B cell (primary cell): ENCODE measurements around the gene THSD4. TPM values are rescaled to one million over a fixed set of nuclear protein-coding genes. Genes with fewer than 3 reads are reported as not detected.
"Not testable (repeated sequence)": the region's sequence is repeated elsewhere in the genome, so short reads cannot be mapped to it uniquely, and the experiment has no call there.

ENCODE experiments used
- ATAC-seq: fragments of 200-7000 bp; cut with Tn5 transposase; one replicate; pipeline ENCODE4 v1.10.0; 2021; ENCODE audit warnings: low read depth, mild to moderate bottlenecking, moderate number of reproducible peaks, moderate library complexity
- CTCF ChIA-PET: fragments of 350-600 bp; sonication (Branson Sonifier 250); formaldehyde crosslinking; loops from one replicate; lab custom pipeline; 2021; ENCODE audit warnings: antibody characterized with exemption, inconsistent platforms; lab: Charles Lee
- POLR2A ChIA-PET: fragments of 350-600 bp; sonication (Branson Sonifier 250); formaldehyde crosslinking; loops from one replicate; lab custom pipeline; 2021; ENCODE audit warnings: antibody characterized with exemption; lab: Charles Lee
- DNase-seq: peaks from one replicate; pipeline ENCODE4 v3.0.0; 2013
- H2AFZ ChIP-seq: 2 replicates; pipeline ENCODE4 v1.6.1; 2012; ENCODE audit warnings: mild to moderate bottlenecking, low read depth, low read length; ENCODE audit not compliant: insufficient read depth, poor library complexity, severe bottlenecking
- H3K27ac ChIP-seq, 2 donors: 1 replicate in 1 of 2; 2 replicates in 1 of 2; pipeline ENCODE4 v1.5.1; 2012 to 2013; ENCODE audit warnings: low read length in 2 of 2, mild to moderate bottlenecking in 2 of 2, moderate library complexity in 1 of 2
- H3K27me3 ChIP-seq, 4 experiments: fragments of 200-600 bp in 1 of 4; sonication (generic) in 1 of 4; replicated peaks in 1 of 4; 1 replicate in 2 of 4; 2 replicates in 2 of 4; pipeline versions ENCODE4 v1.6.1 to v1.7.0; 2013 to 2016; ENCODE audit warnings: low read length in 3 of 4, mild to moderate bottlenecking in 2 of 4, mixed read lengths in 1 of 4, moderate library complexity in 1 of 4; ENCODE audit not compliant: insufficient read depth in 4 of 4, control insufficient read depth in 3 of 4; ENCODE audit errors: control extremely low read depth in 1 of 4
- H3K36me3 ChIP-seq, 2 experiments: replicated peaks in 1 of 2; 1 replicate in 1 of 2; 2 replicates in 1 of 2; pipeline versions ENCODE4 v1.6.1 to v1.7.1; 2013; ENCODE audit warnings: low read length in 1 of 2; ENCODE audit not compliant: insufficient read depth in 2 of 2, control insufficient read depth in 1 of 2; ENCODE audit errors: control extremely low read depth in 1 of 2, extremely low read depth in 1 of 2
- H3K4me1 ChIP-seq, 2 donors: fragments of 200-600 bp in 1 of 2; sonication (generic) in 1 of 2; 1 replicate in 1 of 2; 2 replicates in 1 of 2; pipeline versions ENCODE4 v1.5.1 to v1.6.1; 2013 to 2017; ENCODE audit warnings: low read length in 2 of 2; ENCODE audit not compliant: control insufficient read depth in 2 of 2, insufficient read depth in 2 of 2
- H3K4me2 ChIP-seq: replicated peaks from 2 replicates; pipeline ENCODE3; 2012; ENCODE audit warnings: mild to moderate bottlenecking, low read depth, low read length; ENCODE audit not compliant: poor library complexity, severe bottlenecking
- H3K4me3 ChIP-seq, 5 experiments: fragments of 200-600 bp in 1 of 5; sonication (generic) in 1 of 5; 1 replicate in 3 of 5; 2 replicates in 2 of 5; pipeline versions ENCODE4 v1.5.1 to v1.7.0; 2011 to 2016; ENCODE audit warnings: low read length in 4 of 5, mild to moderate bottlenecking in 4 of 5, low read depth in 2 of 5, control low read depth in 1 of 5, moderate library complexity in 1 of 5; ENCODE audit not compliant: insufficient read depth in 1 of 5; ENCODE audit errors: control extremely low read depth in 1 of 5, extremely low read depth in 1 of 5
- H3K79me2 ChIP-seq: fragments of 200-600 bp; sonication (generic); one replicate; pipeline ENCODE4 v1.6.0; 2016; ENCODE audit warnings: low read length; ENCODE audit not compliant: control insufficient read depth, insufficient read depth
- H3K9ac ChIP-seq: fragments of 200-600 bp; sonication (generic); 2 replicates; pipeline ENCODE4 v1.6.1; 2017; ENCODE audit warnings: mild to moderate bottlenecking, low read length, moderate library complexity
- H3K9me3 ChIP-seq, 3 donors: one replicate each; pipeline versions ENCODE4 v1.6.1 to v1.7.1; 2013; ENCODE audit warnings: low read length in 2 of 3; ENCODE audit not compliant: control insufficient read depth in 2 of 3, insufficient read depth in 1 of 3; ENCODE audit errors: control extremely low read depth in 1 of 3
- H4K20me1 ChIP-seq: 2 replicates; pipeline ENCODE4 v1.6.0; 2012; ENCODE audit warnings: mild to moderate bottlenecking, low read length; ENCODE audit not compliant: insufficient read depth, control insufficient read depth, poor library complexity, severe bottlenecking
- H3K27ac Mint-ChIP-seq: one replicate; pipeline ENCODE4 v1.8.0; 2021; ENCODE audit warnings: mixed read lengths
- H3K27me3 Mint-ChIP-seq: one replicate; pipeline ENCODE4 v1.8.0; 2021; ENCODE audit warnings: mixed read lengths
- H3K4me1 Mint-ChIP-seq: one replicate; pipeline ENCODE4 v1.8.0; 2021; ENCODE audit warnings: mixed read lengths
- H3K4me3 Mint-ChIP-seq: one replicate; pipeline ENCODE4 v1.8.0; 2021; ENCODE audit warnings: mixed read lengths
- H3K9me3 Mint-ChIP-seq: one replicate; pipeline ENCODE4 v1.8.0; 2022; ENCODE audit warnings: mixed read lengths; ENCODE audit not compliant: insufficient read depth
- EZH2 ChIP-seq: IDR thresholded peaks from 2 replicates; pipeline ENCODE4 v1.6.1; 2012; ENCODE audit warnings: borderline replicate concordance, low read depth, mild to moderate bottlenecking, moderate library complexity, low read length; ENCODE audit not compliant: insufficient read depth, poor library complexity, severe bottlenecking
- WGBS: methylation state at CpG from one replicate; pipeline ENCODE4 v1.1.5; 2013; ENCODE audit warnings: missing lambda C conversion rate; ENCODE audit not compliant: insufficient coverage; 5-methylcytosine and 5-hydroxymethylcytosine counted together
- intact Hi-C: fragments of 100-400 bp; cut with micrococcal nuclease; formaldehyde crosslinking; loops from one replicate; pipeline ENCODE4 v1.10.0; 2022
- polyA plus RNA-seq: library from polyadenylated mRNA; depleted of rRNA; stranded (reverse); fragments of >200 nt; gene quantifications from 2 replicates; pipeline ENCODE4 v1.2.3, GENCODE V29; 2012
- total RNA-seq, 2 donors: library from RNA; stranded (reverse); fragments of 120-200 nt in 1 of 2; gene quantifications; 1 replicate in 1 of 2; 2 replicates in 1 of 2; pipeline versions ENCODE4 v1.2.3 to v1.2.4, GENCODE V29; 2013 to 2022
- TF ChIP-seq, protein P1 (sequence below): fragments of 200-600 bp; IDR thresholded peaks from one replicate; pipeline ENCODE4 v1.8.0; 2022; ENCODE audit warnings: antibody characterized with exemption, mild to moderate bottlenecking

THSD4 gene
- total and polyA plus RNA-seq, 2 donors (not counting 1 experiment from before 2014, with no cell fraction given), result not detected

DNA sequence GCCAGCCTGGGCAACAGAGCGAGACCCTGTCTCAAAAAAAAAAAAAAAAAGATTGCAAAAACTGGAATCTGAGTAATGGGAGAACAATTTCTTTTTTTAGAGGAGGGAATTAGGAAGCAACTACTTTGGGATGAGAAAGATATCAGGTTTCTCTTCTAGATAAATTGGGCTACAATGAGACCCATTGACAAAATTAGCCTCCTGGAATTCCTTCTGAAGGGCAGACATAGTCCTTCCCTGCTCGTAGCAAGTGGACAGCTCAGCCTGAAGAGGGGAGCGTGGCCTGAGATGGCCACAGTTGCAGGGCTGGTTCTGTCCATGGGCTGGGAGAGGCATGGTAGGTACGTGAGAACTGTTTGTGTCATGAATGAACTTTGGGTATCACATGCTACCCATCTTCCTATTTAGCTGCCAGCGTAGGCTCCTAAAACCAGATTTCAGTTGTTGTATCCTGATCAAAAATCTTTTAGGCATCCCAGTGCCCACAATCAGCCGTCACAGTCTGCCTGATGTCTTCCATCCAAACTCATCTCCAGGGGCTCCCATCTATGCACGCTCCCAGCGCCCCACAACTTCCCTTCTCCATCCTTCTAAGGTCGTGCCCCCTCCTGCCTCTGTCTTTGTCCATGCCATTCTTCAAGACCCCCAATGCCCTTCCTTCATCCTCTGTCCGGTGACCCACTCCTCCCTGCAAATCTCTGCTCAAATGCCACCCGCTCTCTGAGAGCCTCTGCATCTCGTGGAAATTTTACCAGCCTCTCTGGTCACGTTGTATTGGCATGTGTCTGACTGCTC, 603.0 kb downstream of the THSD4 start:
- Histone ChIP-seq H2AFZ (no peak overlapping the region), H3K9ac (no peak overlapping the region), H3K4me2 (no peak overlapping the region), H3K4me3 (no peak overlapping the region), H3K9me3 (no peaks in the 10 kb centered on the region), H3K79me2 (no peaks in the 10 kb centered on the region), H3K27me3 (no peaks in the 10 kb centered on the region), H3K36me3 (no peaks in the 10 kb centered on the region), H3K4me1 (no peaks in the 10 kb centered on the region), H3K27ac (no peak overlapping the region), H4K20me1 (no peaks in the 10 kb centered on the region)
- TF ChIP-seq, protein P1, sequence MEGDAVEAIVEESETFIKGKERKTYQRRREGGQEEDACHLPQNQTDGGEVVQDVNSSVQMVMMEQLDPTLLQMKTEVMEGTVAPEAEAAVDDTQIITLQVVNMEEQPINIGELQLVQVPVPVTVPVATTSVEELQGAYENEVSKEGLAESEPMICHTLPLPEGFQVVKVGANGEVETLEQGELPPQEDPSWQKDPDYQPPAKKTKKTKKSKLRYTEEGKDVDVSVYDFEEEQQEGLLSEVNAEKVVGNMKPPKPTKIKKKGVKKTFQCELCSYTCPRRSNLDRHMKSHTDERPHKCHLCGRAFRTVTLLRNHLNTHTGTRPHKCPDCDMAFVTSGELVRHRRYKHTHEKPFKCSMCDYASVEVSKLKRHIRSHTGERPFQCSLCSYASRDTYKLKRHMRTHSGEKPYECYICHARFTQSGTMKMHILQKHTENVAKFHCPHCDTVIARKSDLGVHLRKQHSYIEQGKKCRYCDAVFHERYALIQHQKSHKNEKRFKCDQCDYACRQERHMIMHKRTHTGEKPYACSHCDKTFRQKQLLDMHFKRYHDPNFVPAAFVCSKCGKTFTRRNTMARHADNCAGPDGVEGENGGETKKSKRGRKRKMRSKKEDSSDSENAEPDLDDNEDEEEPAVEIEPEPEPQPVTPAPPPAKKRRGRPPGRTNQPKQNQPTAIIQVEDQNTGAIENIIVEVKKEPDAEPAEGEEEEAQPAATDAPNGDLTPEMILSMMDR, result no peak
- no peak for TF ChIP-seq EZH2
- DNase-seq, result no peak
- no peaks in the 10 kb centered on the region for H3K4me1 Mint-ChIP-seq
- H3K27me3 Mint-ChIP-seq, result peaks cover 18% of the 10 kb centered on the region
- no peak for ATAC-seq
- H3K27ac Mint-ChIP-seq, result no peak overlapping the region
- H3K9me3 Mint-ChIP-seq, result no peaks in the 10 kb centered on the region
- H3K4me3 Mint-ChIP-seq, result no peak overlapping the region
- ChIA-PET POLR2A (no interaction called here), CTCF (no interaction called here)
- intact Hi-C loops, result no loop called here
- WGBS, result 79% methylated on average over 13 of the region's 13 CpGs

DNA sequence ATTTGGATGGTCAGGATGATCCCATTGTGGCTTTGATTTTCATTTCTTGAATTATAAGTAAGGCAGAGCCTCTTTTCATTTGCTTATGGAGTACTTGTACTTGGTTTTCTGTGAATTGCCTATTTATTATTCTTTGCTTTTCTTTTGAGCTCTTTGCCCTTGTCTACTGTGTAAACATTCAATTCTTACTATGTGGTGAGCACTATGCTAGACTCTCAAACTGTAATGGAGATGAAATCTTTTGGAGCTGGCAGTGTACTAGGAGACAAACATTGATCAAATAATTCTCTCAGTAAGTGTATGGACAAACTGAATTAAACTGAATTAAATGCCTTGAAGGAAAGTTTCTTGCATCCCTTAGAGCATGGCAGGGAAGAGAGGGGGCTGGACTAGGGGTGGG, 608.1 kb downstream of the THSD4 start:
- Histone ChIP-seq H2AFZ (no peak overlapping the region), H3K9ac (no peak overlapping the region), H3K27me3 (no peaks in the 10 kb centered on the region), H3K4me2 (no peak overlapping the region), H3K27ac (no peak overlapping the region), H3K79me2 (no peaks in the 10 kb centered on the region), H4K20me1 (no peaks in the 10 kb centered on the region), H3K36me3 (no peaks in the 10 kb centered on the region), H3K9me3 (no peaks in the 10 kb centered on the region), H3K4me3 (no peak overlapping the region), H3K4me1 (no peaks in the 10 kb centered on the region)
- TF ChIP-seq, protein P1, result no peak
- no peak for TF ChIP-seq EZH2
- intact Hi-C loops, result no loop called here
- H3K27ac Mint-ChIP-seq, result no peak overlapping the region
- peaks cover 13% of the 10 kb centered on the region for H3K27me3 Mint-ChIP-seq
- H3K4me3 Mint-ChIP-seq, result no peak overlapping the region
- ATAC-seq (no peak), DNase-seq (no peak)
- H3K9me3 Mint-ChIP-seq, result no peaks in the 10 kb centered on the region
- ChIA-PET POLR2A (no interaction called here), CTCF (no interaction called here)
- H3K4me1 Mint-ChIP-seq, result no peaks in the 10 kb centered on the region

DNA sequence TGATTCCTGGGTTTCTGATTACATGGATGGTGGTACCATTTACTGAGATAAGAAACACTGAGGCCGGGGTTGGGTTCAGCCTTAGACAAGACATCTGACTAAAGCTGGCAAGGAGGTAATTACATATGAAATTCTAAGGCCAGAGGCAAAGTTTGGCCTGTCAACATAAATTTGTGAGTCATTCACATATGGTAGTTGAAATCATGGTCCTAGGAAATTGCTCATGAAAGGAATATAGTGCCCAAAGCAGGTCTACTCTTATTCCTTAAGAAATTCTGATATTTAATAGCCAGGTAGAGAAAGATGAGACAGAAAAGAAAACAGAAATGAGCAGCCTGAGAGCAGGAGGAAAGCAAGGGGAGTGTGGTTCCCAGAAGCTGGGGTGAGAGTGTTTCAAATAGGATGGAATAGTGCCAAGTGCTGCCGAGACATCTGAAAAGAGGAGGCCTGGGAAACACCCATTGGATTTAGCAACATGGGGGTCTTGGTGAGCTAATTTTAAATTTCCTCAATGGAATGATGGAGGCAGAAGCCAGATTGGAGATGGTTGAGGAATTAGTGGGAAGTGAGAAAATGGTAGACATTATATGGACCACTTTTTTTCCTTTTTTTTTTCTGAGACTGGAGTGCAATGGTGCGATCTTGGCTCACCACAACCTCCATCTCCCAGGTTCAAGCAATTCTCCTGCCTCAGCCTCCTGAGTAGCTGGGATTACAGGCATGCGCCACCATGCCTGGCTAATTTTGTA, 610.1 kb downstream of the THSD4 start:
- H3K9ac ChIP-seq, DNase-seq, H3K27ac Mint-ChIP-seq, H3K27ac ChIP-seq, ATAC-seq, H3K27me3 ChIP-seq, POLR2A ChIA-PET, H3K79me2 ChIP-seq, H3K4me3 ChIP-seq, H4K20me1 ChIP-seq, H3K4me1 Mint-ChIP-seq, intact Hi-C loops, H3K36me3 ChIP-seq, H2AFZ ChIP-seq, H3K4me3 Mint-ChIP-seq, H3K9me3 Mint-ChIP-seq, H3K4me2 ChIP-seq, H3K4me1 ChIP-seq, H3K9me3 ChIP-seq, H3K27me3 Mint-ChIP-seq: not testable (repeated sequence)
- 94% methylated on average over 3 of the region's 4 CpGs for WGBS
- CTCF ChIA-PET, result interaction anchor here (0.6 kb wide), 1 partner anchor 649 kb away, joined by 3 read pairs; no protein-coding TSS in a partner anchor
